T-helper 1 cell (primary cell): ENCODE measurements around the gene P4HA1.
"Not testable (repeated sequence)": the region's sequence is repeated elsewhere in the genome, so short reads cannot be mapped to it uniquely, and the experiment has no call there.

Source experiments
- DNase-seq, 5 donors: peaks; one replicate each; pipeline ENCODE4 v3.0.0-alpha.2; 2012 to 2020
- total RNA-seq, 4 donors: gene quantifications; one replicate each; lab custom pipeline; 2026; lab: John Stamatoyannopoulos, UW

The P4HA1 gene
- total RNA-seq: 35.2 to 49.5 (median 41.5) reads per million in 4 donors

DNA sequence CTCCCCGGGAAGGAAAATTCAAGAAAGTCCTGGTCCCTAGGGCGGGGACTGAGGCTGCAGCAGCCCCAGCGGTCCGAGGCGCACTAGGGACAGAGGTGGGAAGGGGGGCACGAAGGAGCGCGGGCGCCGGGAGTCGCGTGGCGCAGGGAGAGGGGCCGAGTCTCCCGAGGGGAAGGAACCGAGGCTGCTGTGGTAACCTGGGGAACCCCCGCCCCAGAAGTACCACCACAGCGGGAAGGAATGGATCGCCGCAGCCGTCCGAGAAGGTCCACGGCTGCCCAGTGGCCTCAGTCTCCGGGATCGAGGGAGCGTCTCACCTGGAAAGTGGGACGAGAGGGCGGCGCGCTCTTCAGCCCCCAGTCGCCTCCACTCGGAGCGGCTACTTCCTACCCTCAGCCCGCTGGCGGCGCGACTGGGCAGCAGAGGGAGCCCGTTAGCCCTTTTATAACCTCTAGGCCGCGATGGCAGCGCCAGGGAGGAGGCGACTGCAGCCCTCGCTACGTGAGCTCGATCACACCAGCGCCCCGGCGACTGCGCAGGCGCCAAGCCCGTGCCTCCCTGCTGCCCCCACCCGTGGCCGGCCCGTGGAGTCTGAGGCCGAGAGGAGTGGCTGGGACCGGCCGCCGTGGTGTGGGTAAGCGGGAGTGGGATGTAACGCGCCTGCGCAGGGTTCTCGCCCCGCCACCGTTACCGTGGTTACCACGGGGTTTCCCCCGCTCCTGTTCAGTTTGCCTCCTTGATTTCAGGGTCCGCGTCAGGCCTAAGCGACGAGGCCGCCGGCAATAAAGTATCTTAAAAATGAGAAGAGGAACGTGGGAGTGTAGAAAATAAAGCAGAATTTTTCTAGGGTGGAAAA lies at the start of gene P4HA1:
TSS of gene P4HA1 (minus strand) at position 418 of the 856 bp plus-strand sequence. CDS start 21,983 bp downstream, outside the sequence.
- peak; percentile 96 to 99 (median 99) for DNase-seq

DNA sequence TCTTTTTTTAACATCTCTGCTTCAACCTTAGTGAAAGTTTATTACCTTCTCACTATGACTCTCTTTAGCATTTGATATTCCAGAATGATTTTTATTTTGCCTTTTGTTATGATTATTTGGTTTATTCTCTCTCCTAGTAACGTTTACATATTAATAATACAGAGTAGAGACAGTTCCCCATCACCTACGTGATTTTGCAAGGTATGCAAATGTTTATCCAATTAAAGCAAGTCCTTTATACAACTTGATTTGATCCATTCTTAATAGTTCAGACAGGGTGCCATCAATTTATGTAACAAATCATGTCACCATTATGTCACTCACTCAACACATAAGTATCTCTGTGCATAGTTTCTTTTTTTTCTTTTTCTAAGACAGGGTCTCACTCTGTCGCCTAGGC lies 44.9 kb upstream of the P4HA1 start:
- no peak for DNase-seq

DNA sequence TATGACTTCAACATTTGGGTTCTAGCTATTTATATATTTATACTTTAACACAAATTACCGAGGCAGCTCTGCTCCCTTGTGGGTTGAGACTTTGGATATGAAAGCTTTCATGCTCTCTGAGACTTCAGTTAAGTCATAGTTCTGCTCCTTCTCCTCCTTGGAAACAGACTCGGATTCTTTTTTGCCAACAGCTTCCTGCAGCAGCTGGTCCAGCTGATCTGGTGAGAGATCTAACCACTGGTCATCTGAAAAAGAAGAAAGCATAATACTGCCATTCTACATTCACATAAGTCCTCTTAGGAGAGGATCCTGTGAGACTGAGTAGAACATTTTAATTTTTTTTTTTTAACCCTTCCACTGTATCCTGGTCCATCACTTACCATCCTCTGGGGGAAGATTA lies 42.6 kb upstream of the P4HA1 start:
- no peak for DNase-seq

DNA sequence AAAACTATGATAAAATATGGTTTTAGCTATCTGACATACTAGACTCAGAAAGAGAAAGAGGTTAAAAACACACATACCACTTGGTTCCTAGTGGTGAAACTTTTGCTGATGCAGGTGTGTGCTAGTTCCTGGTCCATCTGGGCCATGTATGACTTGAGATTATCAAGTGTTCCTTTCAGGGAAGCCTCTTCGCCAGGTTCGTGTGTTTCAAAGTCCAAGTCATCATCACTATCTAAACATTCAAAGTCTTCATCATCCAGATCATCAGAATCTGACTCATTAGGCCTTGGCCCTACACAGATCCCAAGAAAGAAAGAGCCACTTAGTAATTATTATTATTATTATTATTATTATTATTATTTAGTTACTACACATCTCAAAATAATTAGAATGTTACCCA lies 40.0 kb upstream of the P4HA1 start:
- DNase-seq: no peak

DNA sequence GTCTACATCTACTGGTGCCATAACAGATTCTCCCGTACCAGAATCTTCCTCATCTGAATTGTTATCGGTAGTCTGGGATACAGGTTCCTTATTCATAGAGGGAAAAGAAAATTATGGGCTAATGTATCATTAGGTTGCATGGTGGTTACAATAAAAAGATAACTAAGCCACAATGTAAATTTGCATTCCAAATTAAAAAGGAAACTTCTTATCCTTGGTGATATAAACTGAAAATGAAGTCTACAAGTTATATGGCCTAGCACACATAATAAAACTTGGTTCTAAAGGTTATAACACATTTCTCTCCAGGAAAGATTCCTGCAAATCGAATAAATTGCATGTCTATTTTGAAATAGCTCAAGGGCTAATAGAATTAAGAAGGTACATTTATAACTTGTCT lies 38.1 kb upstream of the P4HA1 start:
- no peak for DNase-seq

DNA sequence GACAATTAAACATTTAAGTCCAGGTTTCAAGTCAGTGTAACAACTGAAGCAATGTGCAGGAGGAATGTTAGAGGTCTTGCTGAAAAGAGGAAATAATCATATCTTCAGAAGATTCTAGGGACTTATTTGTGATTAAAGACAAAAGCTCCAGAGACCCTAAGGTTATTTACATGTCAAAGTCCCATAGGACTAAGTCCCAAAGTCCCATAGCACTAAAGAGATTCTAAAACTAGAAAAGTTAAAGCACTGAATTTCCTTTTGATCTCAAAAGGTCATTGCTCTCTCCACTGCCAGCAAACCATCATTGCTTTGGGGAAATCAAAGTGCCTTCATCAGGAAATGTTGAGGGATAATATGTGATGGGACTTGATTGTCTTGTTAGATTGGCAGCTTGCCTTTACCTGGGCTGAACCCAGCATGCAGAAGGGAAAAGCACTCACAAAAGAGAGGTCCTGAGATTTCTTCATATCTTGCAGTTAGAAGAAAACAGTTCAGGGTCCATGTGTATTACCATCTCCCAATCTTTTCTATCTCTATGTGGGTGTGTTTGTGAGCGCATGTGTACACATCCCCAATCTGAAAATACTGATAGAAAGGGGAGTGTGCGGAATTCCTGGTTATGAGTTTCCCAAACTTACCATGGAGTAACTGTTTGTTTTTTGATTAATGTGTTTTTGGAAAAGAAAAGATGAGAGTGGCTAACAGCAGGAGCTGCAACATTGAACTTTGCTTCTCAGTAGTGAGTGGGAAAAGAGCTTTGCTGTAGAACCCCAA lies 35.4 kb upstream of the P4HA1 start:
- DNase-seq: no peak

DNA sequence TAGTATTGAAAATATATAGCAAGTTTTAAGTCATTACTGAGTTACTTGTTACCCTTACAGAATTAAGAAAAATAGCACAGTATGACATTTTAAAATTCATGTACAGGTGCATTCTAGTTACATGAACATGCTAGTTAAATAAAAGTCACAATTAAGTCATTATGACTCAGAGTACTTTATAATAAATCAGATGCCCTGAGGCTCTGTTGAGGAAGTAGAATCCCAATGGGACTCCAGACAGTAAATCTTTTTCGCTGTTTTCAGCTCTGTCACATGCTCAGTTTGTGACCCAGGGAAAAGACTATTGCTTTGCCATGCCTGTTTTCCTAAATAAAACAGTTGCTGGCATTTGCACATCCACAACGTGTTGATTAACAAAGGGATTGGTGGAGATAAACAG lies 34.6 kb upstream of the P4HA1 start:
- DNase-seq: no peak

DNA sequence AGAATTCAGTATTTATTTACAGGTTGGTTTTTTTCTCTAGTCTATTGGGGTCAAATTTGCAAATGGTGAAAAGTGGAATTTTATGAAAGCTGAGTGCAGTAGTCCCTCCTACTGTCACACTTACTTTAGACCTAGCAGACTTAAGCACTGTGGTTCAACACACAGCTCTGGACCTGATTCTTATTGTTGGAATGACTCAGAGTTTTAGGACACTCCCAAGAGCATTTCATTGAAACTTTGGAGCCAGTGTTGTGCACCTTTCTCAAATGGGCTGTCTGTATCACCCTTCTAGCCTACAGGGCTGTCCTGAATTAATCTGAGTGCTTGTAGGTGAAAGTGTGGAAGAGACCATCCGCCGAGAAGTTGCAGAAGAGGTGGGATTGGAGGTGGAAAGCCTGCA lies 29.7 kb upstream of the P4HA1 start:
- DNase-seq: no peak

DNA sequence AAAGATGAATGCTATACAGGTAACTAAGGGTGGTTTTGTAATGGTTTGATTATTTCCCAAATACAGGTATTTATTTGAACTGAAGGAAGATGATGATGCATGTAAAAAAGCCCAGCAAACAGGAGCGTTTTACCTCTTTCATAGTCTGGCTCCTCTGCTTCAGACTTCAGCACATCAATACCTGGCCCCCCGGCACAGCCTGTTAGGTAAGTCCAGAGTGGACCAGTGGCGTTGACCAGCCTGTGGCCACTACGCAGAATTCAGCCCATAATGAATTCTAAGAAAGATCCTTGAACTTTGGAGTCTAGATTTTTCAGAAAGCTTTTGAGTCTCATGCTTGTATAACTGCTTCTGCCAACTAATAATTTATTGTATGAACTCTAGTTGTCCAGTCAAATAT lies 23.3 kb upstream of the P4HA1 start:
- DNase-seq: no peak

DNA sequence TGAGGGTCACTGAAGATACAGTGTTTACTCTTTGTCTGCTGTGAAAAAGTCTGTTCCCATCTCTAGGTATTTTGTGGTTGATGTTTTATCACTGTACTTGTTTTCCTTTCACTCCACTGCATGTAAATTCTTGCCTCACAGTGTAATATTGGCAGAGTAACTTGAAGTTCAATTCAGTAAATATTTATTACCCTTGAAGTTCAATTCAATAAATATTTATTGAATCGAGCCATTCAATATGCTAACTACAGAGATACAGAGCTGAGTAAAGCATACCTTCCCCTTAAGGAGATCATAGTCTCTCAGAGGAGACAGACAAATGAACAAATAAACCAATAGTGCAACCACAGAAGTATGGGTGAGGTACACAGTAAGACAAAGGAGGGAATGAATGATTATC lies 22.8 kb upstream of the P4HA1 start:
- DNase-seq: no peak

DNA sequence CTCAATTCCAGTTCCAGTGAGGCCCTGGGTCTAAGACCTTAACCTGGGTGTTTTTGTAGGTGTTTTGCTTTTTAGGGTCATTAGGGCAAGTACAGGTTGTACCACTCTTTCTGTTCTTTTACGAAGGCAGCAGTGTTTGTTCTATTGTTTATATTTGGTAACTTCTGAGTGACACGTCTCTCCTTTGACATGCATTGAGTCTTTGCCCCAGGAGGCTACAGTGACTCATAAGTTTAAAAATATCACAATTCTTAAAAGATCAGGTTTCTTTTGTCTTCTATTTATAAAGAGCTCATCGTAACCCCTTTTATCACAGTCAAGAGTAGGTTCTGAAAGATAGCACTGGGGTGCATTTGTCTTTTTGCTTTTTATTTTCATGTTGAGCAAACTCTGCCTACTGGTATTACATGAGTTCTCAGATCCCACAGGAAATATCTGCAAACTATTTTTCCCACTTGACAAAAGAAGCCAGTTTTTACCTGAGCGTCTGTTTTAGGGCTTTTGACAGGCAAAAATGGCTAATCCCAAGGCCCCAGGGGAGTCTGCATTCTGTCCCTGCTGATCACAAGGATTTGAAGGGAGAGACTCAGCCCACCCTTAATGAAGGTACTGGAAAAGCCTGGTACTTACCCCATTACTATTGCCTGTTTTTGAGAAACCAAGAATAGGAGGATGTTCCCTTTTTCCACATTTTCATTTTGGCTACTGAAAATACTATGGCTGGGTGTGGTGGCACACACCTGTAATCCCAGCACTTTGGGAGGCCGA lies 21.5 kb upstream of the P4HA1 start:
- DNase-seq: no peak

DNA sequence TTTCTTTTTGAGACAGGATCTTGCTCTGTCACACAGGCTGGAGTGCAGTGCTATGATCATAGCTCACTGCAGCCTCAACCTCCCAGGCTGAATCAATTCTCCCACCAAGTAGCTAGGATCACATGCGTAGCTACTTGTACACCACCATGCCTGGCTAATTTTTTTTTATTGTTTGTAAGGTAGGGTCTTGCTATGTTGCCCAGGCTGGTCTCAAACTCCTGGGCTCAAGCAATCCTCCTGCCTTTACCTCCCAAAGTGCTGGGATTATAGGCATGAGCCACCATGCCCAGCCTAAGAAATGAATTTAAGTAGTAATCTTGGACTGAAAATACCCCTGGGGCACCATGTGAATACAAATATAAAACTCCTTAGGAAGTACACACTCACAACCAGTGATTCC lies 19.4 kb upstream of the P4HA1 start:
- no peak for DNase-seq

DNA sequence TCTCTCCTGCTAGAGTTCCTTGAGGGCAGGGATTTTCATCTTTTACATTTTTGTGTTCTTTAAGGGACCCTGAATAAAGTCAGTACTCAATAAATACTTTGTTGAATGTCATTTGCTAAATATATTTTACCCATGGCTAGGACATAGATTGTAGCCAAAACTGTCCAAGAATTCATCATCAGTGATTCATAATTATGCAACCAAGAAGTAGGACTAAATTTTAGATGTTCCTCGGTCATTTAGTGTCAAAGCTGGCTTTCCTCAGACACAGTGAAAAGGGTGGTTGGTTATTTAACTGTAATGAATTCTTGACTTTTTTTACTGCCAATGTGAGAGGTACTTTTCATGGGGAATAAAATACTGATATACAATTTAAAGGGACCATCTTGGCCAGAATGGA lies 16.9 kb upstream of the P4HA1 start:
- no peak for DNase-seq

DNA sequence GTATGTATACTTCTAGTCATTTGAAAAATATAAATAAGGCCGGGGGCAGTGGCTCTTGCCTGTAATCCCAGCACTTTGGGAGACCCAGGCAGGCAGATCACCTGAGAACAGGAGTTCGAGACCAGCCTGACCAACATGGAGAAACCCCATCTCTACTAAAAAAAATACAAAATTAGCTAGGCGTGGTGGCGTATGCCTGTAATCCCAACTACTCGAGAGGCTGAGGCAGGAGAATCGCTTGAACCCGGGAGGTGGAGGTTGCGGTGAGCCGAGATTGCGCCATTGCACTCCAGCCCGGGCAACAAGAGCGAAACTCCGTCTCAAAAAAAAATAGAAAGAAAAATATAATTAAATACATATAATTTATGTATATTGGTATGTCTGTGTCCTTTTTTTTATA lies 15.4 kb upstream of the P4HA1 start:
- not testable (repeated sequence) for DNase-seq

DNA sequence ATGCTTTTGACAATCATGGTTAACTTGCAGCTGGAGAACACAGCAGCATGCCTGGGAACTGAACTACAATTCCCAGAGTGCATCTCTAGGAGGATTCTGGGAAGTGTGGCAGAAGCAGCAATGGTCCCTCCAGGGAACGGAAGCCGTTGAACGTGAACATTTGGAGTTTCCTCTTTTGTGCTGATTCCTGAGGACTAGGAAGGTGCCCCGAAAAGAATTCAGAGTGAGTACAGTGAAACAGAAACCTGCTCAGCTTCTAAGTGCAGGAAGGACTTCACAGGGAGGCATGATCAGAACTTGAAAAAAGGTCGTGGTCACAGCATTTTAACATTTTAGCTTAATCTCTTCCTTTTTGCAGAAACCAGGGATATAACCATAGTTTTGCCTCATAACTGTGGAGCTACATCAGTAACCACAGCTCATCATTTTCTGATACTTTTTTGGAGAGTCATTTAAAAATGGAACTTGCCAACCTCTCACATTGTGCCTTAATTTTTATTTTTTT lies 13.7 kb upstream of the P4HA1 start, which contains the start of gene NUDT13:
TSS of gene NUDT13 (plus strand) at position 111 of the 505 bp plus-strand sequence. CDS start 3,911 bp downstream, outside the sequence.
- peak in 4 of 5 donors; percentile 19 to 59 (median 30) for DNase-seq

DNA sequence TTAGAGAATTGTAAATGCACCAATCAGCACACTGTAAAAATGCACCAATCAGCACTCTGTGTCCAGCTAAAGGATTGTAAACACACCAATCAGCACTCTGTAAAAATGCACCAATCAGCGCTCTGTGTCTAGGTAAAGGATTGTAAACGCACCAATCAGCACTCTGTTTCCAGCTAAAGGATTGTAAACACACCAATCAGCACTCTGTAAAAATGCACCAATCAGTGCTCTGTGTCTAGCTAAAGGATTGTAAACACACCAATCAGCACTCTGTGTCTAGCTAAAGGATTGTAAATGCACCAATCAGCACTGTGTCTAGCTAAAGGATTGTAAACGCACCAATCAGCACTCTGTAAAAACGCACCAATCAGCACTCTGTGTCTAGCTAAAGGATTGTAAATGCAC lies 12.6 kb upstream of the P4HA1 start:
- DNase-seq: not testable (repeated sequence)

DNA sequence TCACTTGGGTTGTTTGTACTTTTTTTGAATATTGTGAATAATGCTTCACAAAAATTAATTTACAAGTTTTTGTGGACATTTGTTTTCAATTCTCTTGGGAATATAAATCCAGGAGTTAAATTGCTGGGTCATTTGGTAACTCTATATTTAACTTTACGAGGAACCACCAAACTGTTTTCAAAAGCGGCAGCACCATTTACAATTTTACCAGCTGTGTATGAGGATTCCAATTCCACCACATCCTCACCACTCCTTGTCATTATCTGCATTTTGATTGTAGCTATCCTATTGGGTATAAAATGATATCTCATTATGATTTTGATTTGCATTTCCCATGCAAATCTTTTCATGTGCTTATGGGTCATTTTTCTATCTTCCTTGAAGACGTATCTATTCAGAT lies 9.6 kb upstream of the P4HA1 start:
- DNase-seq: no peak

DNA sequence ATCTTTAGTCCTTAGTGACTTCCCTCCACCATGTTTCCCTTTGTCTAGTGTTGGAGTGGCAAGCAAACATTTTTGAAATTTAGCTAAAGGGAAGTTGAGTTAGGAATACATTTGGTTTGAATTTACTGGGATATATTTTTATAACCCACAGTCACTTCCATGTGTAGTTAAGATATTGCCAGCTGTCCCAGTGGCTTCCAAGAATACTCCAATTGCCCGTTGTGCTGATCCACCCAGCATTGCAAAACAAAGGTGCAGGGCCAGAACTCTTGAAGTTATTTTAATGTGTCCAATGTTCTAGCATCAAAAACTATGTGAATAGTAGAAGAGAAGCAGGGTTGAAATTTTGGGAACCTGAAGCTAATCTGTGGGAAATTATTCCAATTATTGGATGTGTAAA lies 2.5 kb upstream of the P4HA1 start:
- no peak for DNase-seq

DNA sequence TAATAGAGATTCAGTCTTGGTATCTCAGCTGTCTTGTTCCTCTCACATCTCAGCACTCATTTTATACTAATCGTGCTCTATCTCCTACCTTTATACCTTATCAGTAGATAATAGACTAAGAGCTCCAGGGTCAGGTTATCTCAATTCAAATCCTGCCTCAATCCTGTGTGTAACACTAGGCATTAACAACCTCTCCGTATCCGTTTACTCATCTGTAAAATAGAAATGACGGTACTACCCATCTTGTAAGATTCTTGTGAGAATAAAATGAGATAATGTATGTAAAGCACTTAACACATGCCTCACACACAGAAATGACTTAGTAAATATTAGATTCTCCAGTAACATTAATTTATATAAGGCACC lies 622 bp upstream of the P4HA1 start:
- DNase-seq: no peak

DNA sequence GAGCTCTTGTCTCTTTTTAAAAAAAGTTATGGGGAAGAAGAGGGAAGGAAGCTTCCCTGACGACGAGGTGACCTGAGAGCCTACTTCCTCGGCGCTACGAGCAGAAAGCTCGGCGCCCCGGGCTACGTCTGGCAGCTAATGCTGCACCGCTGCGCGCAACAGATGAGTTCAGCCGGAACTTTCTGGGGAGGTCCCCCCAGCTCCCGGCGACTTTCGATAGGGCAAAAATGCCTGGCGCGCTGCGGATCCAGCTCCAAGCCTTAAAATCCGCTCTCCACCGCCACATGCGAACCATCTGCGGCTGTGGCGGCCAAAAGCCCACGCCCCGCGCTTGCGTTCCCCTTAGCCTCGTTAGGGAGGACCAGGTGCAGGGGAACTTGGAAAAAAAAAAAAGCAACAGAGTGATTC lies 621 bp downstream of the P4HA1 start:
- DNase-seq: peak; percentile 42 to 79 (median 65)

DNA sequence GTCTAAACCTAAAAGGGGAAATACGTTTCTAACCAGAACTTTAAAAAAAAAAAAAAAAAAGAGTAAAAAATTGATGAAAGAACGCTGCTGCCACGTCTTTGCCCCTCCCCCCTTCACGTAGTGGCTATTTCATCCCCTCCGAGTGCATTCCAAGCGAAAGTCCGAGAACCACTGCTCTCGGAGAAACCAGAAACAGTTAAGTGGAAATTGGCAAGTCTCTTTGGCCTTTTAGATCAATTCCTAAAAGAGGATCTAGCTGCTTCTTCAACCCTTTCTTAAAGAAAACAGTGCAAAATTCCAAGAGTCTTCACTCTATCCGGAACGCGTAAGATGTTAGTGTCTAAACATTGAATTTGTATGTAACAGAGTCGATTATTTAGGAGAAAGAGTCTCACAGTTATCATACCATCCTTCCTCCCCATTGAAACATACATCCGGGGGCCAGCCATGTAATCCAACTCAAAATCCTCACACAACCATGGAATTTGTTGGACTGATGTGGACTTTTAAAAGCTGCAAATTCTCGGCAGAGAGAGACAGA lies 1.1 kb downstream of the P4HA1 start:
- DNase-seq: peak in 3 of 5 donors; percentile 22 to 38 (median 32)

DNA sequence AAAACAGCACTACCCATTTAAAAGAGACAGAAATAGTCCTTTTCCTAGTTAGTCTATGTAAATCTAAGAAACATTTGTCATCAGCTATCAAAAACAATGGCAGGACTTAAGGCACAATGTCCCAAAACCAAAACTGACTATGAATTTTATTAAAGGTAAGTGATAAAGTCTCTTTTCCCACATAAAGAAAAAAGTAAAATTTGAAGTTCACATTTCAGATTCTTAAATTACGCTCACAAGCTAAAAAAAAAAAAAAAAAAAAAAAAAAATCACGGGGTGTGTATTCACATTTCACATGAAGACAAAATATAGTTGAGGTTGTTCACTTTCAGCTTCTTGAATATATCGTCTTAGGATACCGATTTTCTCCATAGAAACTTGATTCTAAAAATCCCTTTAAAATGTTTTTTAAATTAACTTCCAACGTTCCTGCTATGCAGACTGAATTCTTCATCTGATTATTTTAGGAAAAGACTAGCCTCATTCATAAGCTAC lies 1.6 kb downstream of the P4HA1 start:
- DNase-seq: no peak
